HCT116 (cell line): ENCODE data around the gene NELL1.

Experiments used
- EZH2 ChIP-seq: fragments of 200-600 bp; sonication (generic); IDR thresholded peaks from 2 replicates; pipeline ENCODE4 v1.6.1; 2017; ENCODE audit warnings: antibody characterized with exemption, mixed run types
- EZH2phosphoT487 ChIP-seq: fragments of 200-600 bp; IDR thresholded peaks from 2 replicates; pipeline ENCODE4 v1.6.1; 2018; ENCODE audit warnings: antibody characterized with exemption, borderline replicate concordance
- FOSL1 ChIP-seq: IDR thresholded peaks from 2 replicates; pipeline ENCODE4 v1.6.1; 2012; ENCODE audit warnings: low read depth
- RAD21 ChIP-seq: IDR thresholded peaks from 2 replicates; pipeline ENCODE4 v1.6.1; 2012; ENCODE audit warnings: low read depth, mild to moderate bottlenecking
- TCF7L2 ChIP-seq: IDR thresholded peaks from 2 replicates; pipeline ENCODE4 v1.7.0; 2011; ENCODE audit warnings: borderline replicate concordance, inconsistent platforms; ENCODE audit not compliant: insufficient read depth, insufficient read length; ENCODE audit errors: extremely low read depth
- TF ChIP-seq, protein P1 (sequence below), 3 experiments: fragments of 200-600 bp in 1 of 3; sonication (generic) in 1 of 3; IDR thresholded peaks in 2 of 3; conservative IDR thresholded peaks in 1 of 3; 2 replicates each; pipeline ENCODE4 v1.5.1; 2012 to 2017; ENCODE audit warnings: low read depth in 2 of 3, low read length in 2 of 3, antibody characterized with exemption in 1 of 3, borderline replicate concordance in 1 of 3, control low read depth in 1 of 3, mild to moderate bottlenecking in 1 of 3, mixed read lengths in 1 of 3, mixed run types in 1 of 3, moderate library complexity in 1 of 3; ENCODE audit not compliant: insufficient read depth in 1 of 3
- TF ChIP-seq, protein P2 (sequence below): IDR thresholded peaks from 2 replicates; pipeline ENCODE4 v1.6.1; 2012; ENCODE audit warnings: low read depth
- TF ChIP-seq, protein P3 (sequence below): IDR thresholded peaks from 2 replicates; pipeline ENCODE4 v1.6.1; 2012

GRCh38 chr11:21301981-21302380 lies 632.6 kb downstream of the NELL1 start:
- TF ChIP-seq, protein P1, sequence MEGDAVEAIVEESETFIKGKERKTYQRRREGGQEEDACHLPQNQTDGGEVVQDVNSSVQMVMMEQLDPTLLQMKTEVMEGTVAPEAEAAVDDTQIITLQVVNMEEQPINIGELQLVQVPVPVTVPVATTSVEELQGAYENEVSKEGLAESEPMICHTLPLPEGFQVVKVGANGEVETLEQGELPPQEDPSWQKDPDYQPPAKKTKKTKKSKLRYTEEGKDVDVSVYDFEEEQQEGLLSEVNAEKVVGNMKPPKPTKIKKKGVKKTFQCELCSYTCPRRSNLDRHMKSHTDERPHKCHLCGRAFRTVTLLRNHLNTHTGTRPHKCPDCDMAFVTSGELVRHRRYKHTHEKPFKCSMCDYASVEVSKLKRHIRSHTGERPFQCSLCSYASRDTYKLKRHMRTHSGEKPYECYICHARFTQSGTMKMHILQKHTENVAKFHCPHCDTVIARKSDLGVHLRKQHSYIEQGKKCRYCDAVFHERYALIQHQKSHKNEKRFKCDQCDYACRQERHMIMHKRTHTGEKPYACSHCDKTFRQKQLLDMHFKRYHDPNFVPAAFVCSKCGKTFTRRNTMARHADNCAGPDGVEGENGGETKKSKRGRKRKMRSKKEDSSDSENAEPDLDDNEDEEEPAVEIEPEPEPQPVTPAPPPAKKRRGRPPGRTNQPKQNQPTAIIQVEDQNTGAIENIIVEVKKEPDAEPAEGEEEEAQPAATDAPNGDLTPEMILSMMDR (IDR thresholded peaks at IDR 0.05 in 2 of 3, conservative IDR thresholded peaks at IDR 0.05 in 1 of 3; ENCODE audit: borderline replicate concordance in 1 of 3, insufficient read depth in 1 of 3, low read depth in 2 of 3, low read length in 2 of 3), result no peak
- TF ChIP-seq RAD21 (no peak), EZH2 (no peak), EZH2phosphoT487 (no peak), TCF7L2 (no peak), FOSL1 (no peak)
- TF ChIP-seq, protein P2, sequence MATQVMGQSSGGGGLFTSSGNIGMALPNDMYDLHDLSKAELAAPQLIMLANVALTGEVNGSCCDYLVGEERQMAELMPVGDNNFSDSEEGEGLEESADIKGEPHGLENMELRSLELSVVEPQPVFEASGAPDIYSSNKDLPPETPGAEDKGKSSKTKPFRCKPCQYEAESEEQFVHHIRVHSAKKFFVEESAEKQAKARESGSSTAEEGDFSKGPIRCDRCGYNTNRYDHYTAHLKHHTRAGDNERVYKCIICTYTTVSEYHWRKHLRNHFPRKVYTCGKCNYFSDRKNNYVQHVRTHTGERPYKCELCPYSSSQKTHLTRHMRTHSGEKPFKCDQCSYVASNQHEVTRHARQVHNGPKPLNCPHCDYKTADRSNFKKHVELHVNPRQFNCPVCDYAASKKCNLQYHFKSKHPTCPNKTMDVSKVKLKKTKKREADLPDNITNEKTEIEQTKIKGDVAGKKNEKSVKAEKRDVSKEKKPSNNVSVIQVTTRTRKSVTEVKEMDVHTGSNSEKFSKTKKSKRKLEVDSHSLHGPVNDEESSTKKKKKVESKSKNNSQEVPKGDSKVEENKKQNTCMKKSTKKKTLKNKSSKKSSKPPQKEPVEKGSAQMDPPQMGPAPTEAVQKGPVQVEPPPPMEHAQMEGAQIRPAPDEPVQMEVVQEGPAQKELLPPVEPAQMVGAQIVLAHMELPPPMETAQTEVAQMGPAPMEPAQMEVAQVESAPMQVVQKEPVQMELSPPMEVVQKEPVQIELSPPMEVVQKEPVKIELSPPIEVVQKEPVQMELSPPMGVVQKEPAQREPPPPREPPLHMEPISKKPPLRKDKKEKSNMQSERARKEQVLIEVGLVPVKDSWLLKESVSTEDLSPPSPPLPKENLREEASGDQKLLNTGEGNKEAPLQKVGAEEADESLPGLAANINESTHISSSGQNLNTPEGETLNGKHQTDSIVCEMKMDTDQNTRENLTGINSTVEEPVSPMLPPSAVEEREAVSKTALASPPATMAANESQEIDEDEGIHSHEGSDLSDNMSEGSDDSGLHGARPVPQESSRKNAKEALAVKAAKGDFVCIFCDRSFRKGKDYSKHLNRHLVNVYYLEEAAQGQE, result no peak
- TF ChIP-seq, protein P3, sequence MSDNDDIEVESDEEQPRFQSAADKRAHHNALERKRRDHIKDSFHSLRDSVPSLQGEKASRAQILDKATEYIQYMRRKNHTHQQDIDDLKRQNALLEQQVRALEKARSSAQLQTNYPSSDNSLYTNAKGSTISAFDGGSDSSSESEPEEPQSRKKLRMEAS, result no peak
